Inflammatory macrophage (primary cell): ENCODE measurements around the gene SLC25A30.
"Not testable (repeated sequence)": the region's sequence is repeated elsewhere in the genome, so short reads cannot be mapped to it uniquely, and the experiment has no call there.

ENCODE experiments used
- DNase-seq, 2 donors: peaks; one replicate each; pipeline ENCODE4 v3.0.0-alpha.2; 2020 to 2022

Gene SLC25A30

DNA sequence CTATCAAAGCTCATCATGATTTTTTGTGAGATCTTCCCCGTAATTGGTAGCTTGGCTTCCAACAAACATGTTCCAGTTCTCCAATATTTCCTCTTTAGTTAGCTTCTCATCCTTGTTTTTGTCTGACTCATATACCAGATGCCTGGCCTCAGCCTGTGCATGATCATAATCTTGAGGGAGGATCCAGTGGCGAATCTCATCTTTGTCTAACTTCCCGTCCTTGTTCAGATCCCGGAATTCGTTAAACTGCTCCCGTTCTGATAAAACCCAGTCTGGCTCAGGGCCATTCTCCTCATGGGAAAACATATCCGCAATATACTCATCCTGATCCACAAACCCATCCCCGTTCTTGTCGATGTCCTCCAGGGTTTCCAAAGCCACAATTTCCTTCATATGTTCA lies 27.8 kb downstream of the SLC25A30 start:
- DNase-seq, result not testable (repeated sequence)

DNA sequence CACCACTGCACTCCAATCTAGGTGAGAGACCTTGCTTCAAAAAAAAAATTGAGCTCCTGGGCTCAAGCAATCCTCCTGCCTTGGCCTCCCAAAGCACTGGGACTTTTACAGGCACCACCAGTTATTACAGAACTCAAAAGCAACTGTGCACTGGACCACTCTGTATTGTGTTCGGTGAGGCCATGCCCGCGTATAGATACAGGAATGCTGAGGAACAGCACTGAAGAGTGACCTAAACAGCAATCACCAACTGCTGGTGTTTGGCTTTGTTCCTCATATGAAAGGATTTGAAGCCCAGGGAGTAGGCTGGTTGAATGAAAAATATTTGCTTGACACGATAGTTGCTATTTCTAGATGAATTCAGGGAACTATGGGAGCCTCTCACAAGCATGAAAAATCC lies 29.5 kb downstream of the SLC25A30 start:
- DNase-seq, result peak in 1 of 2 donors; percentile 47

DNA sequence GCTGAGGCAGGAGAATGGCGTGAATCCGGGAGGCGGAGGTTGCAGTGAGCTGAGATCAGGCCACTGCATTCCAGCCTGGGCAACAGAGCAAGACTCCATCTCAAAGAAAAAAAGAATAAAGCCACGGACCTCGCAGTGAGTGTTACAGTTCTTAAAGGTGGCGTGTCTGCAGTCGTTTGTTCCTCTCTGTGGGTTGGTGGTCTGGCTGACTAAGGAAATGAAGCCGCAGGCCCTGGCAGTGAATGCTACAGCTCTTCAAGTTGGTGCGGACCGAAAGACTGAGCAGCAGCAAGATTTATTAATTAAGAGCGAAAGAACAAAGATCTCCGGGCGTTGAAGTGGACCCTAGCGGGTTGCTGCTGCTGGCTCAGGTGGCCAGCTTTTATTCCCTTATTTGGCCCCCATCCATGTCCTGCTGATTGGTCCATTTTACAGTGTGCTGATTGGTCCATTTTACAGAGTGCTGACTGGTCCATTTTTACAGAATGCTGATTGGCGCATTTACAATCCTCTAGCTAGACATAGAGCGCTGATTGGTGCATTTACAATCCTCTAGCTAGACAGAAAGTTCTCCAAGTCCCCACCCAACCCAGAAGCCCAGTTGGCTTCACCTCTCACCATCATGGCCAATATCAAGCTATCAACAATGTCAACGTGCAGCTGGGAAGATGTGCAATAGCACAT lies 31.1 kb downstream of the SLC25A30 start:
- peak in 1 of 2 donors; percentile 24 for DNase-seq

DNA sequence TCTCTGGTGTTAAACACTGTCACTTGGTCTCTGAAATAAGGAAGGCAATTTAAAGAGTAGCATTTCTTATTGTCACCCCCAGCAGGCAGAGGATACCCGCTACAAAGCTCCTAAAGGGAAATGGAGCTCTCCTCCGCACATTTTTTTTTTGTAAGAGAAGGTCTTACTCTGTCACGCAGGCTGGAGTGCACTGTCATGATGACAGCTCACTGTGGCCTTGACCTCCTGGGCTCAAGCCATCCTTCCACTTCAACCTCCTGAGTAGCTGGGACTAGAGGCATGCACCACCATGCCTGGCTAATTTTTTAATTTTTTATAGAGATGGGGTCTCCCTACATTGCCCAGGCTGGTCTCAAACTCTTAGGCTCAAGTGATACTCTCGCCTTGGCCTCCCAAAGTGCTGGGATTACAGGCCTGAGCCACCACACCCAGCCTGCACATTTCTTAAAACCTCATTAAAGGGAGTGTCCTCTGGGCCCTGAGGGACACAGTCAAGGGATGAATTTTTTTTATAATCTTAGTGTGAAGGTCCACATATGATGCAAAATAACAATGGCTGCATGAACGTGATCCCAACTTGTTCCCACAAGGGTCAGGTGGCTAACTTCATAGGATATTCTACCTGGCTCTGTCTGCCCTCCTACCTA lies 32.1 kb downstream of the SLC25A30 start:
- peak; percentile 15 to 84 for DNase-seq

DNA sequence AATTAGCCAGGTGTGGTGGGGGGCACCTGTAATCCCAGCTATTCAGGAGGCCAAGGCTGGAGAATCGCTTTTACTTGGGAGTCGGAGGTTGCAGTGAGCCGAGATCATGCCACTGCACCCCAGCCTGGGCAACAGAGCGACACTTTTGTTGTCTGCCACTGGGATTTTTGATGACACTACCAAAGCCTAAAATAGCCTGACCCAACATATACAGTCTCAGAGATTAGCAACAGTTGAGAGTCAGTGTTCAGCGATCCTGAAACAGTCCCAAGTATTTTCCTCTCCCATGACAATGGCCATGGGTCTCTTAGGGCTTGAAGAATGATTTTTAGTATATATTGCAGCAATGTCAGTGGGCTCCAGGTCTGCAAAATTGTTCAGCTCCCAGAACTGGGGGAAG lies 32.9 kb downstream of the SLC25A30 start:
- no peak for DNase-seq

DNA sequence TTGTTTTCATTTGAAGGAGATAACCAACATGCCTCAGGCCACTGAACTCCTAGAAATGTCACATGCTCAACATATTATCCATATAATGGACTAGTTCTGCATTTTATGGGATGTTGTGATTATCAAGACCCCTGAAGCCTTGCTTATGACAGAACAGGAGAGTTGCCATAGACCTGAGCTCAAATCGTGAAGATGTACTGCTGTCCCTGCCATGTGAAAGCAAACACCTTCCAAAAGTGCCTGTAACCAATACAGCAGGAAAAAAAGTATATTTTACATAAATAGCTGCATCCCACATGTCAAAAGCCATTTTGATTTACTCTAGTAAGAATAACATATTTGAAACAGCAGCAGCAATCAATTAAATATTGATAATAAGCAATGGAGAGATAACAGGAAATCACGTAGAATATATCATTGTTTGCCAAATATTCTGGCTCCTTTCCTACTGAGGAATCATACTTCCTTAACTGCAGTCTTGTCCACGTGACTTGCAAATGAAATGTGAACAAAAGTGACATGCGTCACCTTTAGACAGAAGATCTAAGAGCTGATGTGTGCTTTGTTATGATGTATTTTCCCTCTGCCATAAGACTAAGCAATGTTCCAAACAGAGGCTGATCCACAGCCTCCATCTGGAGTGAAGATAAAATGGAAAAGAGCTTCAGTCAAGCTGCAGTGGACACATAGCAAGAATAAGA lies 33.5 kb downstream of the SLC25A30 start:
- DNase-seq, result no peak

DNA sequence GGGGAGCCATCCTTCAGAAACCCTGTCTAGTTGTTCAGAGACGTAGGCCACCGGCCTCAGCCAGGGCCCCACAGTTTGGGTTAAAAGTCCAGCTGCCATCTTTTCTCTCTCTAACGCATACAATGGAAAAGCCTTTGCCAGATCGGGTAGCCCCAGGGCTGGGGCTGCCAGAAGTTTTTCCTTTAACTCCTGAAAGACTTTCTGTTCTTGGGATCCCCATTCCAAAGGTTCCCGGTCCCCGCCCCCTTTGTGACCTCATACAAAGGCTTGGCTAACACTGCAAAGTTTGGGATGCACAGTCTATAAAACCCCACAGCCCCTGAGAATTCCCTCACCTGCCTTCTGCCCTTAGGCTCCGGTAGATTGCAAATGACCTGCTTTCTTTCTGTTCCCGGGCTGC lies 35.4 kb downstream of the SLC25A30 start:
- DNase-seq, result not testable (repeated sequence)

DNA sequence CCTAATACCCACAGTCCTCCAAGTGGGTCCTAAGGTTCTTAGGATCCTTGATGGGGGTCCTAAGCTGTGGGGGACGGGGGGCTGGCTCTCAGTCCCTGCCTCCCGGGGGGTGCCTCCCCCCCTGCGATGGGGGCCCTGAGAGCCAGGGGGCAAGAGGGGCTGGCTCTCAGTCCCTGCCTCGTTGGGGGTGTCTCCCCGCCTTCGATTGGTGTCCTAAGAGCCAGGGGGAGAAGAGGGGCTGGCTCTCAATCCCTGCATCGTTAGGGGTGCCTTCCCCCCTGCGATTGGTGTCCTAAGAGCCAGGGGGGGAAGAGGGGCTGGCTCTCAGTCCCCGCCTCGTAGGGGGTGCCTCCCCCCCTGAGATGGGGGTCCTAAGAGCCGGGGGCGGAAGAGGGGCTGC lies 37.0 kb downstream of the SLC25A30 start:
- DNase-seq, result no peak

DNA sequence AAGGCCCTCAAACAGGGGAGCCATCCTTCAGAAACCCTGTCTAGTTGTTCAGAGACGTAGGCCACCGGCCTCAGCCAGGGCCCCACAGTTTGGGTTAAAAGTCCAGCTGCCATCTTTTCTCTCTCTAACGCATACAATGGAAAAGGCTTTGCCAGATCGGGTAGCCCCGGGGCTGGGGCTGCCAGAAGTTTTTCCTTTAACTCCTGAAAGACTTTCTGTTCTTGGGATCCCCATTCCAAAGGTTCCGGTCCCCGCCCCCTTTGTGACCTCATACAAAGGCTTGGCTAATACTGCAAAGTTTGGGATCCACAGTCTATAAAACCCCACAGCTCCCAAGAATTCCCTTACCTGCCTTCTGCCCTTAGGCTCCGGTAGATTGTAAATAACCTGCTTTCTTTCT lies 37.5 kb downstream of the SLC25A30 start:
- DNase-seq, result not testable (repeated sequence)

DNA sequence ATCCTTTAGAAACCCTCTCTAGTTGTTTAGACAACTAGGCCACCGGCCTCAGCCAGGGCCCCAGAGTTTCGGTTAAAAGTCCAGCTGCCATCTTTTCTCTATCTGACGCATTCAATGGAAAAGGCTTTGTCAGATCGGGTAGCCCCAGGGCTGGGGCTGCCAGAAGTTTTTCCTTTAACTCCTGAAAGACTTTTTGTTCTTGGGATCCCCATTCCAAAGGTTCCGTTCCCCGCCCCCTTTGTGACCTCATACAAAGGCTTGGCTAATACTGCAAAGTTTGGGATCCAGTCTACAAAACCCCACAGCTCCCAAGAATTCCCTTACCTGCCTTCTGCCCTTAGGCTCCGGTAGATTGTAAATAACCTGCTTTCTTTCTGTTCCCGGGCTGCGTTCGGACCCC lies 38.7 kb downstream of the SLC25A30 start:
- DNase-seq, result not testable (repeated sequence)

DNA sequence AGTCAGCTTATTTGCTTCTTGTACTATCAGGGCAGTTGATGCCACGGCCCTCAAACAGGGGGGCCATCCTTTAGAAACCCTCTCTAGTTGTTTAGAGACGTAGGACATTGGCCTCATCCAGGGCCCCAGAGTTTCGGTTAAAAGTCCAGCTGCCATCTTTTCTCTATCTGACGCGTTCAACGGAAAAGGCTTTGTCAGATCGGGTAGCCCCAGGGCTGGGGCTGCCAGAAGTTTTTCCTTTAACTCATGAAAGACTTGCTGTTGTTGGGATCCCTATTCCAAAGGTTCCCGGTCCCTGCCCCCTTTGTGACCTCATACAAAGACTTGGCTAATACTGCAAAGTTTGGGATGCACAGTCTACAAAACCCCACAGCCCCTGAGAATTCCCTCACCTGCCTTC lies 39.4 kb downstream of the SLC25A30 start:
- DNase-seq, result not testable (repeated sequence)

DNA sequence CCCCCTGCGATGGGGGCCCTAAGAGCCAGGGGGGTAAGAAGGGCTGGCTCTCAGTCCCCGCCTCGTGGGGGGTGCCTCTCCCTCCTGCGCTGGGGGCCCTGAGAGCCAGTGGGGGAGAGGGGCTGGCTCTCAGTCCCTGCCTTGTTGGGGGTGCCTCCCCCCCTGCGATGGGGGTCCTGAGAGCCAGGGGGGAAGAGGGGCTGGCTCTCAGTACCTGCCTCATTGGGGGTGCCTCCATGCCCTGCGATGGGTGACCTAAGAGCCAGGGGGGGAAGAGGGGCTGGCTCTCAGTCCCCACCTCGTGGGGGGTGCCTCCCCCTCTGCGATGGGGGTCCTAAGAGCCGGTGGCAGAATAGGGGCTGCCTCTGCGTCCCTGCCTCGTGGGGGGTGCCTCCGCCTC lies 40.9 kb downstream of the SLC25A30 start:
- DNase-seq, result not testable (repeated sequence)

DNA sequence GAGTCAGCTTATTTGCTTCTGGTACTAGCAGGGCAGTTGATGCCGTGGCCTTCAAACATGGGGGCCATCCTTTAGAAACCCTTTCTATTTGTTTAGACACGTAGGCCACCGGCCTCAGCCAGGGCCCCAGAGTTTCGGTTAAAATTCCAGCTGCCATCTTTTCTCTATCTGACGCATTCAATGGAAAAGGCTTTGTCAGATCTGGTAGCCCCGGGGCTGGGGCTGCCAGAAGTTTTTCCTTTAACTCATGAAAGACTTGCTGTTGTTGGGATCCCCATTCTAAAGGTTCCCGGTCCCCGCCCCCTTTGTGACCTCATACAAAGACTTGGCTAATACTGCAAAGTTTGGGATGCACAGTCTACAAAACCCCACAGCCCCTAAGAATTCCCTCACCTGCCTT lies 41.5 kb downstream of the SLC25A30 start:
- not testable (repeated sequence) for DNase-seq

DNA sequence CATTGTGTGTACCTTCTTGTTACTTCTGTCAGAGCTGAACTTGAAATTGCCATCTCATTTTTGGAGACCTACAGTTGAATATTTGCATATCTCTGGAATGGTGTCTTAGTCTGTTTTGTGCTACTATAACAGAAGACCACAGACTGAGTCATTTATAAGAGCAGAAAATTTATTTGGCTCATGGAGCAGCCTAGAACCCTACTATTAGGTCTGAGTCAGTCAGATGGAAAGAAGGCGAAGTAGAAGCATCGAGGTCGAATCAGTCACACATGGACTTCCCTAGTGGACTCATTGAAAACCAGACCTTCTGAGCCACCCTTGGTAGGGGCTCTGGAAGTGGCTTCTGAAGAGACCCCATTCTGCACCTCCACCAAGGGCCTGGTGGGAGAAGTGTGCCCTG lies 43.3 kb downstream of the SLC25A30 start:
- no peak for DNase-seq

DNA sequence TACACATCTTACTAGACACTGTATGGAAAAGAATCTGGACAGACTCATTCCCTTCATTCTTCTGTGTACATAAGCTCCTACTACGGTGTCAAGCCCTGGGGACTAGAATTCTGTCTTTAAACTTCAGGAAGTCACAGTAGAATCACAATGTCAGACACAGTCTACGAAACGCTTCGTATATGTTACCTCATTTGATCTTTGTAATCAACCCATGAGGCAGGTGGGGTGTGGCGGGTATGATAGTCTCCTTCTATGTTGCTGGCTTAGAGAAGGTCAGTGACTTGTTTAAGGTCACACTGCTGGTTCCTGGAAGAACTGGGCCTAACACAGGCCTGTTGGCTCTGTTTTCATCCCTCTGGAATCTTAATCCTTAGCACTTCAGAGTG lies 45.0 kb downstream of the SLC25A30 start:
- DNase-seq, result no peak

DNA sequence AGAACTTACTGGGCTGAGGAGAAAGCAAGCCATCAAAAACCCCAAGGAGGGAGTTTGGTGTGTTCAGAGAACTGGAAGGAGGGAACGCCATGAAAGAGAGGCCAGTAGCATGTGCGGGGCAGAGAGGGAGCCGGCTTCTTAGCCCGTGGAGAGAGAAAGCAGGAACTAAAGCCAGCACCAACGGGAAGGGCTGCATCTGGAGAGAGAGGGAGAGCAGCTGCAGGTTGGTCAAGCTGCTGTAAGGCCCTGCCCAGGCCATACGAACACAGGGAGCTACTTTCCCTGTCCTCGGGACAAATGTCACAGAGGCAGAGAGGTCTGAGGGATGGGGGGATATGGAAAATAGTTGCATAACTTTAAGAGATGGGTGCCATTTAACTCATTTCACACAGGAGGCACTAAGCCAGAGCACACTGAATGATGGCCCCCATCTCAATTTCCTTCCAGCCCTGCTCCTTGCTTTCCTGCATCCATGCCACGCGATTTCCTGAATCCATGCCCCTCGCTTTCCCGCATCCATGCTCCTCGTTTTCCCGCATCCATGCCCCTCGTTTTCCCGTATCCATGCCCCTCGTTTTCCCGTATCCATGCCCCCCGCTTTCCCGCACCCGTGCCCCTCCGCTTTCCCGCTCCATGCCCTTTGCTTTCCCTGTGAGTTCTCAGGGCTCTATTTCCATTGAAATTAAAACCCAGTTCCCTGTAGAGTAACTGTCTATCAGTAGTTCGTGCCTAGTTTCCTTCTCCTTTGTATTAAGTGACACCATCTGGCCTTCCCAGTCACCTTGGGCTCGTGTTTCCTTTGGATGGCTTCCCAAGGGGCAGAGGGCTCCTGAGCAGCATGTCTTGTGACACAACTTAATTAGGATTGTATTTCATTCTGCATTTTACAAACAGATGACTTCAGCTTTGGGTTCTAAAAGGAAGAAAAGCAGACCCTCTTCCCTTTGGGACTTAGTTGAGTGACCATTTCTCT lies 45.7 kb downstream of the SLC25A30 start:
- DNase-seq, result peak in 1 of 2 donors; percentile 26

DNA sequence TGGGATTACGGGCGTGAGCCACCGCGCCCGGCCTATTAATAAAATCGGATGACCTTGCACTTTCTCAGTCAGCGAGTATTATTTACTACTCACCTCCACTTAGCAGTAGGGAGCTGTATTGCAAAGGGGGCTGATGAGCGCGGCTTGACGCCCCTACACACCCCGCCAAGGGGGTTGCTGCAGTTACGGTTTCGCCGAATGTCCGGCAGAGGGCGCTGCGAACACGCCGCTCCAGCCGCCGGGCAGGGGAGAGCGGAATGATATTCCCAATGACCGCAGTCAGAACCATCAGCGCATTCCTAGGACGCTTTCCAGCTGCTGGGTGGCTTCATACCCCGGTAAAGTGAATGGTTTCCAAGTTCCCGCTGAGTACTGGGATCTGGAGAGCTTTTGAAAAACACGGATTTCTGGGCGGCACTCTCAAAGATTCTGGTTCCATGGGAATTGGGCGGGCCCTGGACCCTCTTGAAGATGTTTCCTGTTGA lies 47.2 kb downstream of the SLC25A30 start:
- DNase-seq, result peak; percentile 49

DNA sequence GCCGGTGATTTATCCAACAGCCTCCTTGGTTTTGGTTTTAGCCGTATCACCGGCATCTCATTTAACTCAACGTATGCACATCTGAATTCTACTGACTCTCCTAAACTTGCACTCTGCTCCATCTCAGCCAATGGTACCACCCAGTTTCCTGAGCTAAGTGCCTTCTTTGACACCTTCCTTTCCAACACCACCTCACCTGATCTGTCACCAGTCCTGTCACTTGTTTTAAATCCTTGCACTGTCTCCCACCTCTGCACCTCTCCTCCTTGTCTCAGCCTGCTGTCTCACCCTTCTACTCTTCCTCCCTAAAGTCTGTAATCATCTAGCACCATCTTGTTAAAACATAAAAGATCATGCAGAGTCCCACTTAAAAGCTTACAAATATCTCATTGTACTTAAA lies 49.1 kb downstream of the SLC25A30 start:
- no peak for DNase-seq

DNA sequence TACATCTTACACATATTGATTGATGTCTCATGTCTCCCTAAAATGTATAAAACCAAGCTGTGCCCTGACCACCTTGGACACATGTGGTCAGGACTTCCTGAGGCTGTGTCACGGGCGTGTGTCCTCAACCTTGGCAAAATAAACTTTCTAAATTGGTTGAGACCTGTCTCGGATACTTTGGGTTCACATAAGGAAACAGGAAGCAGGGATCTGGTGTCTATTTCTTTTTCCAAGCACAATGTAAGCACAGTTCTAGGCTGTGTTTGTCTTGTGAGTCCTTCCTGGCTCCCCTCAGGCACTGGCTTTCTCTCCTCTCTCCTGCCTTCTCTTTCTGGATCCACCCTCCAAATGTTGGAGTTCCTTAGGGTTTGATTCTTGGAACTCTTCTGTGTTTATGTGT lies 49.6 kb downstream of the SLC25A30 start:
- DNase-seq, result no peak

DNA sequence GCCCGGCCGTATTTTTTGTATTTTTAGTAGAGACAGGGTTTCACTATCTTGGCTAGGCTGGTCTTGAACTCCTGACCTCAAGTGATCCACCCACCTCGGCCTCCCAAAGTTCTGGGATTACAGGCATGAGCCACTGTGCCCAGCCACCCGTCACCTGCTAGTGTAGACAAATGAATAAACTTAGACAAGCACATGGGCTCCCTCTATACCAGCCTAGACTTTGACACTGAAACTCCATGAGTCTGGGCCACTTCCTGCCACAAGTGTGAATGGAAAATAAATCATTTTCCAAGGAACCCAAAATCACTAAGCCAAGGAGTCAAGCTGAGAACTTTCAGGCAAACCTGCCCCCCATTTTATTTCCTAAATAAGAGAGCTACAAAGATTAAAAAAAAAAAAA lies 50.2 kb downstream of the SLC25A30 start:
- no peak for DNase-seq

DNA sequence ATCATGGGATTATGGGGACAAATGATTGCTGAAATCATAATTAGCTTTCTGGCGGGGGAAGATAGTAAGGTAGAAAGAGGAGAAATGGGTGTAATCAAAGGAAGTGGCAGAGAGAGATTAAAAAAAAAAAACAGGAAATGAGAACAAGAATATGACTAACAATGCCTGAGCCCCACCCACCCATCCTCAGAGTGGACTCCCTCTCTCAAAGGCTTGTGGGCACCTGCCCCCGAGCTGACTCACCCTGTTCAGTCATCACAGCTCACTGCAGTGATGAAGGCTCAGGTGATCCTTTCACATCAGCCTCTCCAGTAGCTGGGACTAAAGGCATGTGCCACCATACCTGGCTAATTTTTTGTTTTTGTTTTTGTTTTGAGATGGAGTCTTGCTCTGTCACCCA lies 50.8 kb downstream of the SLC25A30 start:
- peak; percentile 74 to 89 for DNase-seq

DNA sequence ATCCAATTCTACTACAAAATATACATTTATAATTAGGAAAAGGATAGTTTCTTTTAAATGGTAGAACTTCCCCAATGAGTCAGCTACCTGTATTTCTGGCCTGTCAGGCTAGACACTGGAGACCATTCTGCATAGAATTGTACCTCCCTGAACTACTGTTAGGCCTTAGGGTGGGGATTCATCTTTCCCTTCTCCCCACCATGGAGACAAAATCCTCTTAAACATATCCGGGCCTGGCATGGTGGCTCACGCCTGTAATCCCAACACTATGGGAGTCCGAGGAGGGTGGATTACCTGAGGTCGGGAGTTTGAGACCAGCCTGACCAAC lies 52.7 kb downstream of the SLC25A30 start:
- DNase-seq, result no peak
